Chondrocyte (in vitro differentiated cells): ENCODE measurements around the gene ARHGAP26. TPM values are rescaled to one million over a fixed set of nuclear protein-coding genes. Genes with fewer than 3 reads are reported as not detected.

Experiments used
- DNase-seq: peaks from one replicate; pipeline ENCODE4 v3.0.0; 2021; ENCODE audit warnings: mixed read lengths, low spot score
- H3K27ac Mint-ChIP-seq: one replicate; pipeline ENCODE4 v1.8.0; 2021; ENCODE audit warnings: mild to moderate bottlenecking, moderate library complexity, mixed read lengths; ENCODE audit not compliant: unreplicated experiment
- H3K27me3 Mint-ChIP-seq: 2 replicates; pipeline ENCODE4 v1.8.0; 2021; ENCODE audit warnings: low read depth, mixed read lengths
- H3K36me3 Mint-ChIP-seq: 2 replicates; pipeline ENCODE4 v1.8.0; 2021; ENCODE audit warnings: low read depth, mixed read lengths
- H3K4me1 Mint-ChIP-seq: 2 replicates; pipeline ENCODE4 v1.8.0; 2021; ENCODE audit warnings: low read depth, mild to moderate bottlenecking, mixed read lengths
- H3K4me3 Mint-ChIP-seq: one replicate; pipeline ENCODE4 v1.8.0; 2021; ENCODE audit warnings: mild to moderate bottlenecking, moderate library complexity, mixed read lengths; ENCODE audit not compliant: unreplicated experiment
- H3K9me3 Mint-ChIP-seq: 2 replicates; pipeline ENCODE4 v1.8.0; 2021; ENCODE audit warnings: low read depth, mixed read lengths
- total RNA-seq: library from RNA; stranded (reverse); gene quantifications from 3 replicates; pipeline ENCODE4 v1.2.1, GENCODE V29; 2021
- TF ChIP-seq, protein P1 (sequence below): fragments of 200-600 bp; sonication (generic); IDR thresholded peaks from 2 replicates; pipeline ENCODE4 v1.5.0; 2021; ENCODE audit warnings: antibody characterized with exemption, mild to moderate bottlenecking, moderate library complexity

Gene ARHGAP26
- total RNA-seq, 1 donor from 2014 or later, result 16.4 TPM

DNA sequence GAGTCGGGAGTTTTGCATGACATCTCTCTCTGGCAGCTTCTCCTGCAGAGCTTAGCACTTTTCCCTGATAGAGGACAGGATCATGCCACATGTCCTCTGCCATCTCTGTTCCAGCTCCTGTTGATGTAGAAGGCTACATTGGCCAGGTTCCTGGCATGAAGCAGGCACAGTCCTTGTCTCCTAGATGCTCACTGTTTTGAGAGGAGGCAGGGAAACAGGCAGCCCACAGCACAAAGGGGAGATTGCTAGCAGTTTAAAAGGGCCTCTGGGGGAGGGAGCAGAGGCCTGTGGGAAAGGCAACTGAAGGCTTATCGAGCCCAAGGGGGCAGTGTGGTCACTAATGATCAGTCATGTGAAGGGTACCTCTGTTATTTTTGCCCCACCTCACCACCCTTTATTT lies 10.7 kb downstream of the ARHGAP26 start:
- TF ChIP-seq, protein P1, sequence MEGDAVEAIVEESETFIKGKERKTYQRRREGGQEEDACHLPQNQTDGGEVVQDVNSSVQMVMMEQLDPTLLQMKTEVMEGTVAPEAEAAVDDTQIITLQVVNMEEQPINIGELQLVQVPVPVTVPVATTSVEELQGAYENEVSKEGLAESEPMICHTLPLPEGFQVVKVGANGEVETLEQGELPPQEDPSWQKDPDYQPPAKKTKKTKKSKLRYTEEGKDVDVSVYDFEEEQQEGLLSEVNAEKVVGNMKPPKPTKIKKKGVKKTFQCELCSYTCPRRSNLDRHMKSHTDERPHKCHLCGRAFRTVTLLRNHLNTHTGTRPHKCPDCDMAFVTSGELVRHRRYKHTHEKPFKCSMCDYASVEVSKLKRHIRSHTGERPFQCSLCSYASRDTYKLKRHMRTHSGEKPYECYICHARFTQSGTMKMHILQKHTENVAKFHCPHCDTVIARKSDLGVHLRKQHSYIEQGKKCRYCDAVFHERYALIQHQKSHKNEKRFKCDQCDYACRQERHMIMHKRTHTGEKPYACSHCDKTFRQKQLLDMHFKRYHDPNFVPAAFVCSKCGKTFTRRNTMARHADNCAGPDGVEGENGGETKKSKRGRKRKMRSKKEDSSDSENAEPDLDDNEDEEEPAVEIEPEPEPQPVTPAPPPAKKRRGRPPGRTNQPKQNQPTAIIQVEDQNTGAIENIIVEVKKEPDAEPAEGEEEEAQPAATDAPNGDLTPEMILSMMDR, result no peak
- Mint-ChIP-seq H3K36me3 (no peaks in the 10 kb centered on the region), H3K27me3 (no peaks in the 10 kb centered on the region), H3K4me1 (peaks cover 55% of the 10 kb centered on the region), H3K9me3 (no peaks in the 10 kb centered on the region), H3K27ac (no peak overlapping the region), H3K4me3 (no peak overlapping the region)
- no peak for DNase-seq

DNA sequence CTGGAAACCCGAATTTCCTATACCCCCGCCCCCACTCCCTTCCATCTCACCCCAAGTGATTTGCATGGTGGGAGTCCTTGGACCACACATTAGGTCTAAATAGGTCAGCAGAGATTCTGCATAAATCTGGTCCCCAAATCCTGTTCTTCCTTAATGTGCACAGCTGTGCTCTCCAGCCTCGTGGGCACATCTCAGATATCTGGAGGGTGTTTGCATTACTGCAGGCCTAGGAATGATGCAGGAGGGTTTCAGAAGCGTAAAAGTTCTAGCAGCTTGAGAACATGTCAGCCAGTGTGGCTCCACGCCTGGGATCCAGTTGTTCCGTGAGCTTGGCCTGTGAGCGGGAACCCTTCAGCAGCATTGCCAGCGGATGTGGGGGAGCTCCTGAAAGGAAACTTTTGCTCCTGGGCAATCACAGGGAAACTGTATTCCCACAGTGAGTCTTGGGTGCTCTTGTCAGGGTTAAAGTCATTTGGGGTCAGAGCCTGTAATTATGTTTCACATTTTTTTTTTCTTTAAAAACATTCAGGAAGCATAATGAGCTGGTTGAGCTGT lies 12.9 kb downstream of the ARHGAP26 start:
- H3K27me3 Mint-ChIP-seq, result no peaks in the 10 kb centered on the region
- no peaks in the 10 kb centered on the region for H3K36me3 Mint-ChIP-seq
- H3K4me3 Mint-ChIP-seq, result no peak overlapping the region
- DNase-seq, result no peak
- no peaks in the 10 kb centered on the region for H3K9me3 Mint-ChIP-seq
- peaks cover 50% of the 10 kb centered on the region for H3K4me1 Mint-ChIP-seq
- H3K27ac Mint-ChIP-seq, result no peak overlapping the region
- TF ChIP-seq, protein P1, result no peak

DNA sequence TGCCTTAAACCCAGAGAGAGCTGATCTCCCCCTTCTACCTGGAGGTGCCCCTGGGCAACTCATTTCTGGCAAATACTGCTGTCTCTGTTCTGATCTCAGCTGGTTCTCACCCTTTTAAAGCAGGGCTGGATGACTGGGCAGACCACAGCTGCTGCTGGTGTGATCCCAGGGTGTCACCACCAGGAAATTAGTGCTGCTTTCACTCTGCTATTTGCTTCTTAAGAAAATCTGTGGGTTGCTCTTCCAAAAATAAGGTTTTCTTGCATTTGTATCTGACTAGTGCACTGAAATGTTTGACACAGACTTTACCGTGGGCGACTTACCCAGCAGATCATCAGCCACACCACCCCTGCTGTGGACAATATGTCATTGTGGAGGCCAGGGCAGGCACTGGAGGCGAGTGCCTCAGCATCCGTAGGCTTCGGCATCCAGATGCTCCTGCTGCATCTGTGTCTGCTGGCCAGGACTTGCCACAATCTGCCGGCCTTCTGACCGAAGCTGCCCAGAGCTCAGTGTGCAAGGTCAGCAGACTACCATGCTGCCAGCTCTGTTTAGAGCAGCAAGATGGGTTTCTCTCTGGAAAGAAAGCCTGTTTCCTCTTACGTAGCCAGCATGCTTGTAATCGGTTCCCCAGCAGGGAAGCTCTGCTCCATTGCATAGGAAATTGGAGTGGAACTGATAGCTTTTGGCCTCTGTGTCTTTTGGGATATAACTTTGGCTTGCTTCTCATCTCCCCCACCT lies 13.6 kb downstream of the ARHGAP26 start:
- H3K36me3 Mint-ChIP-seq, result no peaks in the 10 kb centered on the region
- H3K9me3 Mint-ChIP-seq, result no peaks in the 10 kb centered on the region
- H3K27ac Mint-ChIP-seq, result peak overlapping the region; percentile 28
- H3K4me1 Mint-ChIP-seq, result peaks cover 43% of the 10 kb centered on the region
- no peak overlapping the region for H3K4me3 Mint-ChIP-seq
- DNase-seq, result no peak
- TF ChIP-seq, protein P1, result peak; percentile 24
- H3K27me3 Mint-ChIP-seq, result no peaks in the 10 kb centered on the region

DNA sequence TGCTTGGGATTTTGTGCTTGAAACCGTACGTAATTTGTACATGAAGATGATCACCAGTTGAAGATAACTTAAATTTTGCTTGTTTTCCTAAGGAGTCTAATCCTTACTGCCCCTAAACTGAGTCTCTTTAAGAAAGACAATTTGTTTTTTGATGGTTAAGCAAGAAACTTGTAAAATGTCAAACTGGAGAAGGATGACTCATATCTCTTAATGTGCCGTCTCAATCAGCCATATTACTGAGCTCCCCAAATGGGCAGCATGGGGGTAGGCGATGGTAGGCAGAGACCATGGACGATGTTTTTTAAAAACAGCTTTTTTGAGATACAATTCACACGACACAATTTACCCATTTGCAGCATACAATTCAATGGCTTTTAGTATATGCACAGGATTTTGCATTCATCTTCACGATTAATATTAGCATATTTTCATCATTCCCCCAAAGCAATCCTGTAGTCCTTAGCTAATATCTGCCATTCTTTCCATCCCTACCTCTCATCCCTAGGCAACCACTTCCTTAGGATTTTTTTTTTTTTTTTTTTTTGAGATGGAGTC lies 14.3 kb downstream of the ARHGAP26 start:
- Mint-ChIP-seq H3K27me3 (no peaks in the 10 kb centered on the region), H3K4me3 (no peak overlapping the region), H3K4me1 (peaks cover 36% of the 10 kb centered on the region), H3K36me3 (no peaks in the 10 kb centered on the region), H3K27ac (peak overlapping the region; percentile 0), H3K9me3 (no peaks in the 10 kb centered on the region)
- TF ChIP-seq, protein P1, result no peak
- no peak for DNase-seq

DNA sequence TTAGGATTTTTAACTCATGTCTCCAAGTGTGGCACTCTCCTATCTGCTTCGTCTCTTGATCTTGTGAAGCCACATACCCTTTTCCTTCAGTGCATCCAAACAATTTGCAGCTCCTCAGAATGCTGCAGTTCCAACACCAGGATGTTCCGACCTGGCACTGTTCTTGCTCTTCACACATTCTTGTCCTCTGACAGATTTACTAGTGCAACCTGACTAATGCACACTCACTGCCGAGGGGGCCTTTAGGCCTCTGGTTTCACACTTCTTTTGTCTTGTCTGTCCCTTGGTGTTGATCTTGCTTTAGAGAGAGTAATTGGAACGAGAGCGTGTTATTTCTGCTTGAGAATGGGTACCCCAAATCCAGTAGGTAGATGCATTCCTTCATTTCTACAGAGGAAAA lies 15.0 kb downstream of the ARHGAP26 start:
- Mint-ChIP-seq H3K4me3 (no peak overlapping the region), H3K27me3 (no peaks in the 10 kb centered on the region), H3K9me3 (no peaks in the 10 kb centered on the region), H3K27ac (no peak overlapping the region), H3K36me3 (no peaks in the 10 kb centered on the region), H3K4me1 (peaks cover 29% of the 10 kb centered on the region)
- no peak for DNase-seq
- TF ChIP-seq, protein P1, result no peak
